GDM1 (cell line): Measurements from ENCODE around the gene TENM4.

Experiments used
- DNase-seq: peaks from one replicate; lab custom pipeline; 2025; lab: John Stamatoyannopoulos, UW

The TENM4 gene

GRCh38 chr11:79388201-79388600 lies 52.6 kb downstream of the TENM4 start:
- DNase-seq, result no peak

- DNase-seq, result no peak
These were observed 57.0 kb downstream of the TENM4 start for GRCh38 chr11:79383874-79384273.

GRCh38 chr11:79382301-79383050 lies 58.4 kb downstream of the TENM4 start:
- DNase-seq, result no peak

- no peak for DNase-seq
These were observed 59.8 kb downstream of the TENM4 start for GRCh38 chr11:79381036-79381435.

- no peak for DNase-seq
These were observed 63.4 kb downstream of the TENM4 start for GRCh38 chr11:79377406-79377805.

- DNase-seq, result no peak
These were observed 64.8 kb downstream of the TENM4 start for GRCh38 chr11:79375818-79376550.

- no peak for DNase-seq
These were observed 66.1 kb downstream of the TENM4 start for GRCh38 chr11:79374727-79375126.

- DNase-seq, result no peak
These were observed 69.1 kb downstream of the TENM4 start for GRCh38 chr11:79371724-79372123.

- no peak for DNase-seq
These were observed 69.7 kb downstream of the TENM4 start for GRCh38 chr11:79371152-79371551.

- no peak for DNase-seq
These were observed 71.8 kb downstream of the TENM4 start for GRCh38 chr11:79369055-79369454.

- DNase-seq, result no peak
These were observed 73.0 kb downstream of the TENM4 start for GRCh38 chr11:79367844-79368243.

GRCh38 chr11:79366218-79366617 lies 74.6 kb downstream of the TENM4 start:
- DNase-seq, result no peak

- no peak for DNase-seq
These were observed 76.9 kb downstream of the TENM4 start for GRCh38 chr11:79363861-79364378.

GRCh38 chr11:79363256-79363655 lies 77.6 kb downstream of the TENM4 start:
- DNase-seq, result no peak

GRCh38 chr11:79362821-79363220 lies 78.0 kb downstream of the TENM4 start:
- no peak for DNase-seq

GRCh38 chr11:79362206-79362757 lies 78.5 kb downstream of the TENM4 start:
- DNase-seq, result no peak

GRCh38 chr11:79358258-79358657 lies 82.6 kb downstream of the TENM4 start:
- no peak for DNase-seq

GRCh38 chr11:79353706-79354105 lies 87.1 kb downstream of the TENM4 start:
- no peak for DNase-seq

- no peak for DNase-seq
These were observed 88.5 kb downstream of the TENM4 start for GRCh38 chr11:79352349-79352703.

- DNase-seq, result no peak
These were observed 91.7 kb downstream of the TENM4 start for GRCh38 chr11:79348976-79349682.

- DNase-seq, result no peak
These were observed 94.8 kb downstream of the TENM4 start for GRCh38 chr11:79346021-79346420.

- DNase-seq, result no peak
These were observed 96.0 kb downstream of the TENM4 start for GRCh38 chr11:79344753-79345294.
